SJSA1 (cell line): ENCODE data around the gene WNT2. TPM values are rescaled to one million over a fixed set of nuclear protein-coding genes. Genes with fewer than 3 reads are reported as not detected.
A peak's percentile ranks its signal among the peaks of the same experiment; 100 is the strongest.
"Not testable (repeated sequence)": the region's sequence is repeated elsewhere in the genome, so short reads cannot be mapped to it uniquely, and the experiment has no call there.

Experiments
- DNase-seq, 2 experiments: peaks; one replicate each; pipeline ENCODE4 v3.0.0-alpha.2; 2015 to 2020; ENCODE audit warnings: low spot score in 2 of 2, low read depth in 1 of 2
- H3K27ac ChIP-seq: fragments of 250-450 bp; sonication (Bioruptor Pico); 2 replicates; pipeline ENCODE4 v1.5.1; 2020; ENCODE audit warnings: mild to moderate bottlenecking, moderate library complexity
- H3K27me3 ChIP-seq: fragments of 250-450 bp; sonication (Bioruptor Pico); replicated peaks from 2 replicates; pipeline ENCODE4 v1.5.1; 2020; ENCODE audit warnings: mild to moderate bottlenecking, moderate library complexity
- H3K36me3 ChIP-seq: fragments of 250-450 bp; sonication (Bioruptor Pico); 2 replicates; pipeline ENCODE4 v1.5.1; 2020; ENCODE audit warnings: mild to moderate bottlenecking
- H3K4me1 ChIP-seq: fragments of 250-450 bp; sonication (Bioruptor Pico); replicated peaks from 2 replicates; pipeline ENCODE4 v1.6.1; 2021; ENCODE audit warnings: mild to moderate bottlenecking
- H3K4me3 ChIP-seq: fragments of 250-450 bp; sonication (Bioruptor Pico); 2 replicates; pipeline ENCODE4 v1.5.1; 2020; ENCODE audit warnings: mild to moderate bottlenecking
- H3K9me3 ChIP-seq: fragments of 250-450 bp; sonication (Bioruptor Pico); replicated peaks from 2 replicates; pipeline ENCODE4 v1.5.1; 2020; ENCODE audit warnings: mild to moderate bottlenecking
- total RNA-seq: library from RNA; depleted of rRNA; stranded (reverse); fragments of >200 nt; shearing (Covaris generic); gene quantifications from 2 replicates; pipeline ENCODE4 v1.2.3, GENCODE V29; 2014

WNT2 gene
- total RNA-seq, 1 experiment from 2014 or later, result 2.5 TPM

- Histone ChIP-seq H3K4me3 (peak overlapping the region; percentile 39), H3K27ac (no peak overlapping the region), H3K4me1 (peaks cover 22% of the 10 kb centered on the region), H3K36me3 (no peaks in the 10 kb centered on the region), H3K27me3 (peaks cover 20% of the 10 kb centered on the region), H3K9me3 (no peaks in the 10 kb centered on the region; the same call in 1 of the 2 replicates)
- peak; percentile 65 to 76 for DNase-seq
These were observed 1.2 kb upstream of the WNT2 start for GRCh38 chr7:117323851-117324711.

- H3K9me3 ChIP-seq, result no peaks in the 10 kb centered on the region; the same call in 1 of the 2 replicates
- peak overlapping the region; percentile 39 for H3K4me3 ChIP-seq
- no peaks in the 10 kb centered on the region for H3K36me3 ChIP-seq
- peaks cover 22% of the 10 kb centered on the region for H3K4me1 ChIP-seq
- peak in 1 of 2 experiments; percentile 64 for DNase-seq
- H3K27ac ChIP-seq, result no peak overlapping the region
- H3K27me3 ChIP-seq, result peaks cover 20% of the 10 kb centered on the region
These were observed 520 bp upstream of the WNT2 start for GRCh38 chr7:117323305-117323850.

GRCh38 chr7:117320523-117320922 lies 2.3 kb downstream of the WNT2 start:
- Histone ChIP-seq H3K27ac (no peak overlapping the region), H3K4me1 (peaks cover 22% of the 10 kb centered on the region), H3K9me3 (no peaks in the 10 kb centered on the region; the same call in 1 of the 2 replicates), H3K4me3 (no peak overlapping the region), H3K36me3 (no peaks in the 10 kb centered on the region), H3K27me3 (peaks cover 20% of the 10 kb centered on the region)
- no peak for DNase-seq

- Histone ChIP-seq H3K27me3 (peaks cover 20% of the 10 kb centered on the region), H3K27ac (no peak overlapping the region), H3K36me3 (no peaks in the 10 kb centered on the region), H3K9me3 (no peaks in the 10 kb centered on the region), H3K4me3 (no peak overlapping the region), H3K4me1 (peaks cover 16% of the 10 kb centered on the region)
- DNase-seq, result no peak
These were observed 3.7 kb downstream of the WNT2 start for GRCh38 chr7:117319181-117319580.

GRCh38 chr7:117313582-117313981 lies 9.3 kb downstream of the WNT2 start:
- Histone ChIP-seq H3K9me3 (no peaks in the 10 kb centered on the region), H3K4me3 (no peak overlapping the region), H3K27me3 (no peaks in the 10 kb centered on the region), H3K4me1 (no peaks in the 10 kb centered on the region), H3K27ac (no peak overlapping the region), H3K36me3 (no peaks in the 10 kb centered on the region)
- DNase-seq, result no peak

- no peak for DNase-seq
- H3K27ac ChIP-seq, result no peak overlapping the region
- H3K9me3 ChIP-seq, result no peaks in the 10 kb centered on the region
- H3K36me3 ChIP-seq, result no peaks in the 10 kb centered on the region
- no peak overlapping the region for H3K4me3 ChIP-seq
- H3K27me3 ChIP-seq, result no peaks in the 10 kb centered on the region
- no peaks in the 10 kb centered on the region for H3K4me1 ChIP-seq
These were observed 10.0 kb downstream of the WNT2 start for GRCh38 chr7:117312593-117313580.

- no peaks in the 10 kb centered on the region for H3K27me3 ChIP-seq
- H3K4me1 ChIP-seq, result no peaks in the 10 kb centered on the region
- H3K36me3 ChIP-seq, result no peaks in the 10 kb centered on the region
- DNase-seq, result no peak
- H3K27ac ChIP-seq, result no peak overlapping the region
- H3K4me3 ChIP-seq, result no peak overlapping the region
- no peaks in the 10 kb centered on the region for H3K9me3 ChIP-seq
These were observed 14.0 kb downstream of the WNT2 start for GRCh38 chr7:117308891-117309290.

GRCh38 chr7:117302396-117302795 lies 20.5 kb downstream of the WNT2 start:
- no peak for DNase-seq
- no peaks in the 10 kb centered on the region for H3K4me1 ChIP-seq
- no peak overlapping the region for H3K4me3 ChIP-seq
- no peaks in the 10 kb centered on the region for H3K27me3 ChIP-seq
- H3K36me3 ChIP-seq, result no peaks in the 10 kb centered on the region
- no peaks in the 10 kb centered on the region for H3K9me3 ChIP-seq
- no peak overlapping the region for H3K27ac ChIP-seq

GRCh38 chr7:117300506-117300905 lies 22.4 kb downstream of the WNT2 start:
- H3K4me1 ChIP-seq, H3K27ac ChIP-seq, H3K9me3 ChIP-seq, H3K4me3 ChIP-seq, H3K36me3 ChIP-seq, H3K27me3 ChIP-seq, DNase-seq: not testable (repeated sequence)

GRCh38 chr7:117297606-117298005 lies 25.3 kb downstream of the WNT2 start:
- H3K4me3 ChIP-seq, result no peak overlapping the region
- H3K36me3 ChIP-seq, result no peaks in the 10 kb centered on the region
- DNase-seq, result no peak
- no peaks in the 10 kb centered on the region for H3K4me1 ChIP-seq
- no peak overlapping the region for H3K27ac ChIP-seq
- no peaks in the 10 kb centered on the region for H3K9me3 ChIP-seq
- no peaks in the 10 kb centered on the region for H3K27me3 ChIP-seq

GRCh38 chr7:117296066-117296465 lies 26.8 kb downstream of the WNT2 start:
- Histone ChIP-seq H3K27ac (no peak overlapping the region), H3K27me3 (no peaks in the 10 kb centered on the region), H3K4me3 (no peak overlapping the region), H3K36me3 (no peaks in the 10 kb centered on the region), H3K9me3 (no peaks in the 10 kb centered on the region), H3K4me1 (no peaks in the 10 kb centered on the region)
- no peak for DNase-seq

- H3K4me3 ChIP-seq, result no peak overlapping the region
- no peaks in the 10 kb centered on the region for H3K9me3 ChIP-seq
- H3K4me1 ChIP-seq, result peaks cover 41% of the 10 kb centered on the region
- DNase-seq, result no peak
- H3K36me3 ChIP-seq, result no peaks in the 10 kb centered on the region
- H3K27ac ChIP-seq, result no peak overlapping the region
- H3K27me3 ChIP-seq, result no peaks in the 10 kb centered on the region
These were observed 37.0 kb downstream of the WNT2 start for GRCh38 chr7:117285826-117286225.

GRCh38 chr7:117284692-117285091 lies 38.2 kb downstream of the WNT2 start:
- H3K4me1 ChIP-seq, result peaks cover 52% of the 10 kb centered on the region
- no peaks in the 10 kb centered on the region for H3K36me3 ChIP-seq
- peak overlapping the region; percentile 85 for H3K27ac ChIP-seq
- no peaks in the 10 kb centered on the region for H3K27me3 ChIP-seq
- no peak overlapping the region for H3K4me3 ChIP-seq
- DNase-seq, result no peak
- H3K9me3 ChIP-seq, result no peaks in the 10 kb centered on the region
